ENCODE results near the gene FABP2. TPM values are rescaled to one million over a fixed set of nuclear protein-coding genes. Genes with fewer than 3 reads are reported as not detected.
"Not testable (repeated sequence)": the region's sequence is repeated elsewhere in the genome, so short reads cannot be mapped to it uniquely, and the experiment has no call there.

Gene FABP2
- total and polyA plus RNA-seq, 12 donors = 0.01 to 2.2 (median 0.15) TPM; not detected in 7

DNA sequence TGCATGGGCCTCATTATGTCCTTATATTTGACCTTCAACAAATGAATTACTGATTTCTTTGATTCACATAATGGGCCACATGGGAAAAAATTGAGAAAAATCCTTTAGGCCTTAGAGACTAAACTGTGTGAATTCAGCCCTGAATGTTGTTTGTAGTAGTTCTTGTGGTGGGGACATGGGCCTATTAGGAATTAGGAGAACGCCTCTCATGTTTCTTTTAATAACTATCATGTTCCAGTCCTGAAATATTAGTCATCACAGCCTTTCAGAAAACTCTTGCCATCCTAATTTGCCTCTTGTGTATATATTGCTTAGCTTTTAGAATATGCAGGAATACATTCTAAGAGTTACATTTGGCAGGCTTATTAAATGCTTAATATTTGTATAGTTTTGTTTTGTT lies 34.1 kb upstream of the FABP2 start:
- Histone ChIP-seq H3K27ac (peak overlapping the region in 4 of 10 donors; percentile 3 to 43 (median 24)), H3K4me1 (peaks cover 0 to 14% (median 0%) of the 10 kb centered on the region in 9 donors)
- H3K36me3 ChIP-seq; H3K9me3 ChIP-seq; H3K27me3 ChIP-seq; DNase-seq; intact Hi-C loops (cut with DNase I); H3K4me3 ChIP-seq: not testable (repeated sequence)
- 63 to 65% methylated on average over 1 of the region's 1 CpG for WGBS, 2 donors
- peak in 4 of 8 donors; percentile 53 to 70 (median 56) for ATAC-seq

- H3K4me1 ChIP-seq = peaks cover 0 to 14% (median 0%) of the 10 kb centered on the region in 9 donors
- H3K27me3 ChIP-seq; intact Hi-C loops (cut with DNase I); ATAC-seq; DNase-seq; H3K9me3 ChIP-seq; H3K36me3 ChIP-seq; H3K27ac ChIP-seq; H3K4me3 ChIP-seq: not testable (repeated sequence)
- 44 to 48% methylated on average over 2 to 3 of the region's 3 CpGs for WGBS, 2 donors
These were observed 31.4 kb upstream of the FABP2 start for GRCh38 chr4:119353364-119353763.

DNA sequence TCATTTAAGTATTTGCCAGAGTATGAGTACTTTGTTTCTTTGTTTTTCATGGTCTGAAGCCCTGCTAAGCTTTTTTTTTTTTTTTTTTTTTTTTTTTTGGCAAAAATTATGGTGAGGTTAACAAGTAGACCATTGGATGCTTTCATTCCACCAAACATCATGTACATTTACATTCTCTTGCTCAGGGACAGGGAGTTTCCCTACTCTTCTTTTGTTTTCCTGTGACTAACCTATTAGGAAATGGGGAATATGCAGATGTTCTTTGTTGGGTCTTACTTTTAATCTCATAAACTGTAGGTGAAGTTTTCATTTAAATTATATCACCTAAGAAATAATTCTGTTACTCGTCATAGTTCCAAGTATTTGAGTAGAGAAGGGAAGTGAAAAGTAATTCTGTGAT lies 26.2 kb upstream of the FABP2 start:
- WGBS, 2 donors = 82 to 83% methylated on average over 1 of the region's 1 CpG
- ATAC-seq; H3K36me3 ChIP-seq; H3K4me3 ChIP-seq; intact Hi-C loops (cut with DNase I); H3K4me1 ChIP-seq; H3K27ac ChIP-seq; H3K27me3 ChIP-seq; H3K9me3 ChIP-seq; DNase-seq: not testable (repeated sequence)

GRCh38 chr4:119343293-119343692 lies 21.4 kb upstream of the FABP2 start:
- H3K4me1 ChIP-seq; H3K9me3 ChIP-seq; intact Hi-C loops (cut with DNase I); H3K27me3 ChIP-seq; H3K27ac ChIP-seq; H3K36me3 ChIP-seq; DNase-seq; H3K4me3 ChIP-seq; ATAC-seq: not testable (repeated sequence)
- no CpG with 5 or more reads among the region's 2 CpGs for WGBS, 2 donors

DNA sequence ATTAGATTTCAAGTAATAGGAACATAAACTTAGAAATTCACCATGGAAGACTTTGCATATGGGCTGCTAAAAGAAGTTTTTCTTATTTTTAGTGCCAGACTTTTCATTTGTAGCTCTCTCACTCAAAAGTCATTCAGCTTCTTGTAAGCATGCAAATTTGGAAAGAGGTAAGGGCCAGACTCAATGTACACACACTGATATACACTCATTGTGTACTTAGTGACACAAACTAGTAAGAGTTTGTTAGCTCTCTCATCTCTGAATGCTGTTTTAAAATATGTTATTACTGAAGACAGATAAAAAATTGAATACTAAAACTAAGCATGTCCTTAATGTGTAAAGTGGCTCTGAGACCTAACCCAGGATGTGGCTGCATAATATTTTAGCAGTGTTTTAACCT lies 18.0 kb upstream of the FABP2 start:
- ATAC-seq; H3K4me3 ChIP-seq; H3K9me3 ChIP-seq; DNase-seq; H3K27me3 ChIP-seq; H3K27ac ChIP-seq; intact Hi-C loops (cut with DNase I); H3K36me3 ChIP-seq: not testable (repeated sequence)
- peaks cover 0 to 21% (median 0%) of the 10 kb centered on the region in 9 donors for H3K4me1 ChIP-seq

GRCh38 chr4:119337010-119337409 lies 15.1 kb upstream of the FABP2 start:
- Histone ChIP-seq H3K27me3 (no peaks in the 10 kb centered on the region), H3K4me1 (peaks cover 0 to 21% (median 0%) of the 10 kb centered on the region in 9 donors), H3K9me3 (no peaks in the 10 kb centered on the region), H3K4me3 (no peak overlapping the region), H3K27ac (peak overlapping the region in 3 of 10 donors; percentile 29 to 77 (median 31)), H3K36me3 (no peaks in the 10 kb centered on the region)
- peak in 7 of 8 donors; percentile 71 to 88 (median 78) for ATAC-seq
- DNase-seq = no peak
- WGBS, 2 donors = 52 to 70% methylated on average over 1 of the region's 1 CpG
- intact Hi-C loops (cut with DNase I) = no loop called here
- TF ChIP-seq, protein P1, sequence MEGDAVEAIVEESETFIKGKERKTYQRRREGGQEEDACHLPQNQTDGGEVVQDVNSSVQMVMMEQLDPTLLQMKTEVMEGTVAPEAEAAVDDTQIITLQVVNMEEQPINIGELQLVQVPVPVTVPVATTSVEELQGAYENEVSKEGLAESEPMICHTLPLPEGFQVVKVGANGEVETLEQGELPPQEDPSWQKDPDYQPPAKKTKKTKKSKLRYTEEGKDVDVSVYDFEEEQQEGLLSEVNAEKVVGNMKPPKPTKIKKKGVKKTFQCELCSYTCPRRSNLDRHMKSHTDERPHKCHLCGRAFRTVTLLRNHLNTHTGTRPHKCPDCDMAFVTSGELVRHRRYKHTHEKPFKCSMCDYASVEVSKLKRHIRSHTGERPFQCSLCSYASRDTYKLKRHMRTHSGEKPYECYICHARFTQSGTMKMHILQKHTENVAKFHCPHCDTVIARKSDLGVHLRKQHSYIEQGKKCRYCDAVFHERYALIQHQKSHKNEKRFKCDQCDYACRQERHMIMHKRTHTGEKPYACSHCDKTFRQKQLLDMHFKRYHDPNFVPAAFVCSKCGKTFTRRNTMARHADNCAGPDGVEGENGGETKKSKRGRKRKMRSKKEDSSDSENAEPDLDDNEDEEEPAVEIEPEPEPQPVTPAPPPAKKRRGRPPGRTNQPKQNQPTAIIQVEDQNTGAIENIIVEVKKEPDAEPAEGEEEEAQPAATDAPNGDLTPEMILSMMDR (IDR thresholded peaks at IDR 0.05) = no peak

DNA sequence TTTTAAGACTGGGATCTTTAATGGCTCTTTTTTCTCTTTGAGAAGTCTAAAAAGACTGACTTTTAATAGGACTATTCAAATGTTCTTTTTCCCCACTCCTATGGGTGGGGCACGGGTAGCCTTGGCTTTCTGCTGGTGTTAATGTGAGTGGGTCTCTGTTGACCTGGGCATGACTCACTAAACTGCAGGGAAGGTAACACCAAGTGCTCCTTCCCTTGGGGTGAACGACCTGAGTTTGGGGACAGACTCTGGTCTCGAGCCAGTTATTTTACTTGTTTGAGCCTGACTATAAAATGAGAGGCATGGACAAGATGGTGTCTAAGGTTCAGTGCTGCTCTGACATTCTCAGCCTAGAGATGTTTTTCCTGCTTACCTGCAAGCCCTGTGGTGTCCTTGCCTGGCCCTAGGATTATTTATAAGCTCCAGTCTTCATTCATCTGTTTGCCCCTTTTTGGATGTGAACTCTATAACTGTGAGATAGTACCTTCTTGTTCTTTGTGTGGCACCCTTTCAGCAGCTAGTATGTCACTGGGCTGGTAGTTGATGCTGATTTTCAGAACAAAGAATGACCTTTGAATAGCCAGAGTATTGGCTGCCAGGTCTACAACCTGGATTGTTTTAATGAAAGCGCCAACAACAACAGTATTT lies 14.5 kb upstream of the FABP2 start:
- H3K9me3 ChIP-seq; intact Hi-C loops (cut with DNase I); H3K36me3 ChIP-seq; H3K27me3 ChIP-seq; H3K4me3 ChIP-seq; DNase-seq: not testable (repeated sequence)
- 87 to 94% methylated on average over 3 of the region's 4 CpGs for WGBS, 2 donors
- Histone ChIP-seq H3K4me1 (peaks cover 0 to 21% (median 0%) of the 10 kb centered on the region in 9 donors), H3K27ac (peak overlapping the region in 3 of 10 donors; percentile 29 to 77 (median 31))
- peak in 3 of 8 donors; percentile 56 to 67 (median 62) for ATAC-seq

All from heart right ventricle (tissue), 16 donors.